Neutrophil (primary cell): ENCODE data around the gene ZNF581.

Experiments
- H3K27ac ChIP-seq: fragments of 200-600 bp; sonication (generic); 2 replicates; pipeline ENCODE4 v1.5.1; 2016; ENCODE audit warnings: mild to moderate bottlenecking, moderate library complexity
- H3K27me3 ChIP-seq: fragments of 200-600 bp; sonication (generic); 2 replicates; pipeline ENCODE4 v1.6.0; 2016; ENCODE audit warnings: mild to moderate bottlenecking
- H3K36me3 ChIP-seq: fragments of 200-600 bp; sonication (generic); 2 replicates; pipeline ENCODE4 v1.5.1; 2017
- H3K4me1 ChIP-seq, 2 experiments: fragments of 200-600 bp in 1 of 2; sonication (generic) in 1 of 2; 1 replicate in 1 of 2; 2 replicates in 1 of 2; pipeline versions ENCODE4 v1.5.1 to v1.6.1; 2013 to 2016; ENCODE audit warnings: low read depth in 1 of 2, low read length in 1 of 2, mild to moderate bottlenecking in 1 of 2, moderate library complexity in 1 of 2; ENCODE audit not compliant: control insufficient read depth in 1 of 2, insufficient read depth in 1 of 2
- H3K4me3 ChIP-seq, 2 experiments: fragments of 200-600 bp in 1 of 2; sonication (generic) in 1 of 2; 1 replicate in 1 of 2; 2 replicates in 1 of 2; pipeline ENCODE4 v1.5.1; 2013 to 2016; ENCODE audit warnings: low read depth in 1 of 2, low read length in 1 of 2, mild to moderate bottlenecking in 1 of 2, moderate library complexity in 1 of 2
- H3K9me3 ChIP-seq: fragments of 200-600 bp; sonication (generic); 2 replicates; pipeline ENCODE4 v1.5.1; 2016
- TF ChIP-seq, protein P1 (sequence below): fragments of 200-600 bp; sonication (generic); IDR thresholded peaks from 2 replicates; pipeline ENCODE4 v1.5.1; 2016; ENCODE audit warnings: antibody characterized with exemption

ZNF581 gene

DNA sequence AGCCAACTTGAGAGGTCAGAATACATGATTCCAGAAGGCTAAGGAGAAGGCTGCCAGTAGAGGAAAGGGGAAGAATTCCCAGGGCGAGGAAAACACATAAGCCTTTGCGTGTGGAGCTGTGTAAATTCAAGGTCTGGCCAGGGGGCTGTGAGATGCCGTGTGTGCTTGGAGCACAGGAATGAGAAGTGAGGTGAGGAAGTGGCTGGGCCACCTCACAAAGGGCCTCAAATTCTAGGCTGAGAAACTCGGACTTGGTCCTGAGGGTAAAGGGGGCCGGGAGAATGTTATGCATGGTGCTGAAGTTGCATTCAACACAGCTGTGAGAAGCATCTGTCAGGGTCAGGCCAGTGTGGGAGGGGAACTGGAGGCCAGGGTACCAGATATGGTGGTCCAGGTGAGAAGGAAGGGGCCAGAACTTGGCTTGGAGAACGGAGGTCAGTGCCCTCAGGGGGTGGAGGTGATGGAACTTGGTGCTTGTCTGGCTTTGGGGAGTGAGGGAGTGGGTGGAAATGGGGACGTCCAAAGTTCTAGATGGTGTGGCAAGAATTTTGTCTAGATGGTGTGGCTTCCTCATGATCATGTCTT lies 7.5 kb upstream of the ZNF581 start:
- TF ChIP-seq, protein P1, sequence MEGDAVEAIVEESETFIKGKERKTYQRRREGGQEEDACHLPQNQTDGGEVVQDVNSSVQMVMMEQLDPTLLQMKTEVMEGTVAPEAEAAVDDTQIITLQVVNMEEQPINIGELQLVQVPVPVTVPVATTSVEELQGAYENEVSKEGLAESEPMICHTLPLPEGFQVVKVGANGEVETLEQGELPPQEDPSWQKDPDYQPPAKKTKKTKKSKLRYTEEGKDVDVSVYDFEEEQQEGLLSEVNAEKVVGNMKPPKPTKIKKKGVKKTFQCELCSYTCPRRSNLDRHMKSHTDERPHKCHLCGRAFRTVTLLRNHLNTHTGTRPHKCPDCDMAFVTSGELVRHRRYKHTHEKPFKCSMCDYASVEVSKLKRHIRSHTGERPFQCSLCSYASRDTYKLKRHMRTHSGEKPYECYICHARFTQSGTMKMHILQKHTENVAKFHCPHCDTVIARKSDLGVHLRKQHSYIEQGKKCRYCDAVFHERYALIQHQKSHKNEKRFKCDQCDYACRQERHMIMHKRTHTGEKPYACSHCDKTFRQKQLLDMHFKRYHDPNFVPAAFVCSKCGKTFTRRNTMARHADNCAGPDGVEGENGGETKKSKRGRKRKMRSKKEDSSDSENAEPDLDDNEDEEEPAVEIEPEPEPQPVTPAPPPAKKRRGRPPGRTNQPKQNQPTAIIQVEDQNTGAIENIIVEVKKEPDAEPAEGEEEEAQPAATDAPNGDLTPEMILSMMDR: no peak
- peak overlapping the region; percentile 74 to 82 for H3K4me3 ChIP-seq
- peaks cover 7% of the 10 kb centered on the region for H3K36me3 ChIP-seq
- peaks cover 46 to 57% of the 10 kb centered on the region in 2 experiments for H3K4me1 ChIP-seq
- H3K9me3 ChIP-seq: no peaks in the 10 kb centered on the region
- H3K27ac ChIP-seq: peak overlapping the region; percentile 93
- H3K27me3 ChIP-seq: peaks cover 15% of the 10 kb centered on the region

GRCh38 chr19:55636723-55637122 lies 6.7 kb upstream of the ZNF581 start:
- H3K4me3 ChIP-seq: no peak overlapping the region
- H3K9me3 ChIP-seq: no peaks in the 10 kb centered on the region
- no peak overlapping the region for H3K27ac ChIP-seq
- peaks cover 21% of the 10 kb centered on the region for H3K27me3 ChIP-seq
- TF ChIP-seq, protein P1: no peak
- H3K36me3 ChIP-seq: peaks cover 7% of the 10 kb centered on the region
- peaks cover 48 to 62% of the 10 kb centered on the region in 2 experiments for H3K4me1 ChIP-seq

DNA sequence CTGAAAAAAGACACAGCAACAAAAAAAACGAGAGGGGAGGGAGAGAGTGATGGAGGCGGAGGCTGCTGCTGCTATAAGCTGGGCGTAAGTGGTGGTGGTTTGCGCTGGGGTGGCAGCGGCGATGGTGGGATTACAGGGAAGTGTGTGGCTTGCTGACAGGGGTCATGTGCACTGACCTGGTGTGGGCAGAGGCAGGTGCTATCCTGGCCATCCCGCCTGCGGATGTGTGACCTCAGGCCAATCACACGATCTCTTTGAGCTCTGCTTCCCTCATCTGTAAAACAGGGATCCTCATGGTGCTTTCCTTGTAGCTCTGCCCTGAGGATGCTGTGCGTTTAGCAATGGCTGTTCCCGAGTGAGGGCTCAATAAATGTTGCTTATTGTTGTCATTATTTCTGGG lies 5.9 kb upstream of the ZNF581 start:
- Histone ChIP-seq H3K27ac (no peak overlapping the region), H3K9me3 (no peaks in the 10 kb centered on the region), H3K4me1 (peaks cover 50 to 63% of the 10 kb centered on the region in 2 experiments), H3K4me3 (no peak overlapping the region), H3K36me3 (peaks cover 7% of the 10 kb centered on the region), H3K27me3 (peaks cover 29% of the 10 kb centered on the region)
- TF ChIP-seq, protein P1: no peak

GRCh38 chr19:55638864-55639359 lies 4.5 kb upstream of the ZNF581 start:
- Histone ChIP-seq H3K9me3 (no peaks in the 10 kb centered on the region), H3K36me3 (peaks cover 7% of the 10 kb centered on the region), H3K27ac (no peak overlapping the region), H3K4me3 (no peak overlapping the region), H3K4me1 (peaks cover 59 to 69% of the 10 kb centered on the region in 2 experiments), H3K27me3 (peaks cover 36% of the 10 kb centered on the region)
- TF ChIP-seq, protein P1: peak; percentile 28

GRCh38 chr19:55640043-55640576 lies 3.3 kb upstream of the ZNF581 start:
- Histone ChIP-seq H3K9me3 (no peaks in the 10 kb centered on the region), H3K4me3 (peak overlapping the region; percentile 73 to 96), H3K36me3 (peaks cover 15% of the 10 kb centered on the region), H3K27me3 (peaks cover 36% of the 10 kb centered on the region), H3K4me1 (peaks cover 60 to 73% of the 10 kb centered on the region in 2 experiments), H3K27ac (peak overlapping the region; percentile 83)
- TF ChIP-seq, protein P1: peak; percentile 24
